HG03457 (cell line): ENCODE measurements around the gene RTKN.
"Not testable (repeated sequence)": the region's sequence is repeated elsewhere in the genome, so short reads cannot be mapped to it uniquely, and the experiment has no call there.

ENCODE experiments used
- ATAC-seq: cut with Tn5 transposase; IDR thresholded peaks from one replicate; pipeline ENCODE4 v1.9.1; 2021; ENCODE audit warnings: moderate number of reproducible peaks; ENCODE audit not compliant: unreplicated experiment

Gene RTKN, protein sequence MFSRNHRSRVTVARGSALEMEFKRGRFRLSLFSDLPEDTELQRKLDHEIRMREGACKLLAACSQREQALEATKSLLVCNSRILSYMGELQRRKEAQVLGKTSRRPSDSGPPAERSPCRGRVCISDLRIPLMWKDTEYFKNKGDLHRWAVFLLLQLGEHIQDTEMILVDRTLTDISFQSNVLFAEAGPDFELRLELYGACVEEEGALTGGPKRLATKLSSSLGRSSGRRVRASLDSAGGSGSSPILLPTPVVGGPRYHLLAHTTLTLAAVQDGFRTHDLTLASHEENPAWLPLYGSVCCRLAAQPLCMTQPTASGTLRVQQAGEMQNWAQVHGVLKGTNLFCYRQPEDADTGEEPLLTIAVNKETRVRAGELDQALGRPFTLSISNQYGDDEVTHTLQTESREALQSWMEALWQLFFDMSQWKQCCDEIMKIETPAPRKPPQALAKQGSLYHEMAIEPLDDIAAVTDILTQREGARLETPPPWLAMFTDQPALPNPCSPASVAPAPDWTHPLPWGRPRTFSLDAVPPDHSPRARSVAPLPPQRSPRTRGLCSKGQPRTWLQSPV

DNA sequence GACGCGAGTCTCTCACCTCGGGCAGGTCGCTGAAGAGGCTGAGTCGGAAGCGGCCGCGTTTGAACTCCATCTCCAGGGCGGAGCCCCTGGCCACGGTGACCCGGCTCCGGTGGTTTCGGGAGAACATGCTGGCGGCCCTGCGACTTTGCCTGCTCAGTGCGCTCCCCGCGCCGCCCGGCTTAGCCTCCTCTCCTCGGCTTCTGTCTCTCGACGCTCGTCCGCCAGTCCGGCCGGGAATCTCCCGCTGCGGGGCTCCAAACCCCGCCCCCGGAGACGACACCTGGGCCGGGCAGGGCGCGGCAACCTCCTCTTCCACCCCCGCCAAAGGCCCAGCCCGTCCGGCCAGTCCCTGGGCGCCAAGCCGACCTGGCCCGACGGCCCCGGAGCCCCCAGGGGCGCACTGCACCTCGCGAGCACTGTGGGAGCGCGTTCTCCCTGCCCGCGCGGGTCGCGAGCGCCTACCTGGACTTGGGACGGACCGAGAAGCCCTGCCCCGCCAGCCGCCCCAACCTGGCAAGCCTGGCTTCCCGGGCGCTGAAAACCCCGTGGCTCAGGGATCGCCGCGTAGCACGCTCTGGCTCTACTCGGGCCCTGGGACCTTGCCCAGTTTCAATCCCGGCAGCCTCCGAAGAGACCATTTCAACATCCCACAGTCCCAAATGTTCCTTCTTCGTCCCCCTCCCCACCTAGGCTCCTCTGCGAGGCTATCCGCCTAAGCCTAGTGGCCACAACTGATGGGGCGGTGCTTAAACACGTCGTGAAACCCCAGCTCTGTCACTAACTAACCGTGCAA is at the start of gene RTKN:
Gene RTKN, minus strand, starts transcription at position 248 of the 793 bp plus-strand sequence. Its CDS starts 121 bp downstream, at position 127.
- ATAC-seq: no peak

DNA sequence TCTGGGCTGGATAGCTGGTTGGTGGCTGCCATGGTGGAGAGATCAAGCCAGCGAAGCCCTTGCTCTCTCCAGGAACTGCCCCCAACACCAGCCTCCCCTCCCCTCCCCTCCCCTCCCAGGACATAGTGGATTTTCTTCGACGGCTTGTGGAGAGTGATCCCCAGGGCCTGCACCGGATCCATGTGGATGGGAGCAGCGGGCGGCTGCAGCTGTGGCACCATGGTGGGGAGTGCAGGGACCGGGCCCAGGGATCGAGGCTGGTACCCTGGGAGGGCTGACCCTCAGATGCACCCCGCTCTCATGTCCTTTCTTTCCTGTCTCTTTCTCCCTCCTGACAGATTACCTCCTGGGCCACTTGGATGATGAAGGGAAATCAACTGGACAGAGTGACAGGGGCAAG is 48.2 kb upstream of the RTKN start:
- no peak for ATAC-seq

DNA sequence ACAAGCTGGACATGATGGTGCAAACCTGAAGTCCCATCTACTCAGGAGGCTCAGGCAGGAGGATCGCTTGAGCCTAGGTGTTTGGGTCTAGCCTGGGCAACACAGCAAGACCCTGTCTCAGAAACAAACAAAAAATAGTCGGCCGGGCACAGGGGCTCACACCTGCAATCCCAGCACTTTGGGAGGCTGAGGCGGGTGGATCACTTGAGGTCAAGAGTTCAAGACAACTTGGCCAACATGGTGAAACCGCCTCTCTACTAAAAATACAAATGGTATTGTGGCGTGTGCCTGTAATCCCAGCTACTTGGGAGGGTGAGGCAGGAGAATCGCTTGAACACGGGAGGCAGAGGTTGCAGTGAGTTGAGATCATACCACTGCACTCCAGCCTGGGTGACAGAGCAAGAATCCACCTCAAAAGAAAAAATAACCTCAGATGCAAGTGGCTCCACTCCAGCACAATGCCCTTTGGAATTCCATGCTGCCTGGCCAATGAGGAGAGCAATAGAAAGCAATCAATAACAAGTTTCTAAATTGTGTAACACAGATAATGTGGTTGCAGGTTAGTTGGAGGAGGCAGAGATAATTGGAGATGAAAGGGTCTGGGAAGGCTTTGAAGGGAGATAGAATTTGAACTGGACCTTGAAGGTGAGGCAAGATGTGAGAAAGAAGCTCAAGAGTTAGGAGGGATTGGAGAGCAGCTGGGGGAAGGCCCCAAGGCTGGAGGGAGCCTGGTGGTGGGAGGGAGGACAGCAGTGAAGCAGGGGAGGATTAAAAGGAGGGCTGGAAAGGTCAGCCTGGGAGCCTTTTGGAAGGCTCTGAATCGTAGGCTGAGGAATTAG is 47.1 kb upstream of the RTKN start:
- no peak for ATAC-seq

DNA sequence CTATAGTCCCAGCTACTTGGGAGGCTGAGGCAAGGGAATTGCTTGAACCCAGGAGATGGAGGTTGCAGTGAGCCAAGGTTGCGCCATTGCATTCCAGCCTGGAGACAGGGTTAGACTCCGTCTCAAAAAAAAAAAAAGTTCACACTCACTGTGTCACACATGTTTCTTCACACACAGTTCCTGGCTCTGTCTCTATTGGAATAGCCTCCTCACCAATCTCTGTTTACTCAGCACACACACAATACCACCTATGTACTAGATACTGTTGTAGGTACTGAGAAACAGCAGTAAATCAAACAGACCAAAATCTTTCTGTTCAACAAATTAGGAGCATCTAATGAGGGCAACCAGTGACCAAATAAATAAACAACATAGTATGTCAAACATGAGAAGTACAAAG is 44.4 kb upstream of the RTKN start:
- ATAC-seq: no peak

DNA sequence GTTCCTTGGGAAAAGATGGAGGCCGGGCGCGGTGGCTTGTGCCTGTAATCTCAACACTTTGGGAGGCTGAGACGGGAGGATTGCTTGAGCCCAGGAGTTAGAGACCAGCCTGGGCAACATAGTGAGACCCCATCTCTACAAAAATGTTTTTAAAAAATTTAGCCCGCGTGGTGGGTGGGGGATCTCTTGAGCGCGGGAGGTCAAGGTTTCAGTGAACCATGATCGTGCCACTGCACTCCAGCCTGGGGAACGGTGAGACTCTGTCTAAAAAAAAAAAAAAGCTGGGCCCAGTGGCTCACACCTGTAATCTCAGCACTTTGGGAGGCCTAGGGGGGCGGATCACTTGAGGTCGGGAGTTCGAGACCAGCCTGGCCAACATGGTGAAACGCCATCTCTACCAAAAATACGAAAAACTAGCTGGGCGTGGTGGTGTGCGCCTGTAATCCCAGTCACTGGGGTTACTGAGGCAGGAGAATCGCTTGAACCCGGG is 42.0 kb upstream of the RTKN start:
- ATAC-seq: not testable (repeated sequence)

DNA sequence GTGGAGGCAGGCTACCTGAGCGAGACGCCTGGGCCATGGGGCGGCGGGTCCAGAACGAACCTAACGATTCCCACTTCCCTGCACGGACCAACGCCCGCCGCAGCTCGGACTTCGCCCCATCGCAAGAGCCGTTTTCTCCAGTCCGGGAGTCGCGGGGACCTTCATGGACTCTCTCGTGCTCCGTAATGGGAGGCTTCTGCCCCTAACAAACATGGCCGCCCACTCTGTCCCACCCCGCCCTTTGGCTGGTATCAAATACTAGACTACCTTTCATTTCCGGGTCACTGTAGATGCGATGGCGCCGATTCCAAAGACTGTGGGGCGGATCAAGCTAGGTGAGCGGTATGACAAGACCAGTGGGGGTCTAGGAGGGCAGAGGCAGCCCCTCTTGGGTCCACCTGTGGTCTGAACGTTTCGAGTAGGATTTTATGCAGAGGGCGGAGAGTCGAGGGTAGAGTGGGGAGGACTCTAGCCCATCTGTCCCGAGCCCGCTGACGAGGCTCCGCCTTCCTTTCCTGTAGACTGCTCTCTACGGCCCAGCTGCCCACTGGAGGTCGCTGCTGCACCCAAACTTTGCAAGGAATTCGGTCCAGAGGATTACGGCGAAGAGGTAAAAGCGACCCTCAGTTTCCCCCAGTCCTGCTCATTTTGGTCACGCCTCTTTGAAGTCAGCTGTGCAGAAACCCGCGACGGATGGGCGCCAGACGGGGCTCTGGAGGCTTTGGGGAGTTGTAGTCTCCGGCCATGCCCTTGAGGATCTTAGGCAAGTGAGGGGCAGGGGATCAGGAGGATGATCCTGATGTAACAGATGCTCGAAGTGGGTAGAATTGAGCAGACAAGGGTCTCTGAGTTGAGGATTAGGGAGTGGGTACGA is 41.3 kb upstream of the RTKN start, which contains the start of the genes CCDC142 and TTC31:
Gene CCDC142, minus strand, starts transcription at position 198 of the 874 bp plus-strand sequence. Its CDS starts 161 bp downstream, at position 37.
Gene TTC31, plus strand, starts transcription at position 281 of the 874 bp plus-strand sequence. Its CDS starts 15 bp downstream, at position 296.
- peak; percentile 61 for ATAC-seq

DNA sequence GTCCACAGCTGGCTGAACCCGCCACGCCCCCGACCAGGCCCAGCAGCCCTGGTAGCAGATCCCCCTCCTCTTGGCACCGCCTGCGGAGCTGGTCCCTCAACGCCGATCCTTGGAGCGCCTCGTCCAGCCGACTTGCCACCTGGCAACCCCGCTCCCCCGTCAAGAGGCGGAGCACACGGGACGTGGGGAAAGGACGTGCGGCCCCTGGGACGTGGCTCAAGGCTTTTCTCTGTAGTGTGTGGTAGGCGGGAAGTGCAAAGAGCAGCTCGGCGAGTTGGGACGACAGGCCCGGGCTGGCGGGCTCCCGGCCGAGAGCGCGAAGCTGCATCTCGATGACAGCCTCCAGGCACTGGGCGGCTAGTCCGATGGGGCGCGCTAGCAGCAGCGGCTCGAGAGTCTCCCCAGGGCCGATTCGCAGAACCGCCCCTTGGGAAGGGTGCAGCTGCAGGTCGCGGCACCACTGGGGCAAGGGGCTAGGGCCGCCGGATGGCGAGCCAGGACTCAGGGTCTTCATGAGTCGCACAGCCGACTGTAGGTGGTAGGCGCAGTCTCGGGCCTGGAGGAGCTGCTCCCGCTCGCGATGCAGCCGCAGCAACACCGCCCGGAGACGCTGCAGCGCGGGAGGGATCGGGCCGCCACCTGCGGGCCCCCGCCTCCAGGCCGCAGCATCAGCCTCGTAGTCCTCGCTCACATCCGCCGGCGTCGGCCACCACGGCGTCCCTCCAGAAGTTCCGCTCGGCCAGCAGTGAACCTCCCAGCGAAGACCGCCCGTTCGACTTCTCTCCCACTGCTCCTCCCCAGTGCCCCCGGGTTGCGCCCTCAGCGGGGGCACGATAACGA is 40.4 kb upstream of the RTKN start:
- peak; percentile 38 for ATAC-seq

DNA sequence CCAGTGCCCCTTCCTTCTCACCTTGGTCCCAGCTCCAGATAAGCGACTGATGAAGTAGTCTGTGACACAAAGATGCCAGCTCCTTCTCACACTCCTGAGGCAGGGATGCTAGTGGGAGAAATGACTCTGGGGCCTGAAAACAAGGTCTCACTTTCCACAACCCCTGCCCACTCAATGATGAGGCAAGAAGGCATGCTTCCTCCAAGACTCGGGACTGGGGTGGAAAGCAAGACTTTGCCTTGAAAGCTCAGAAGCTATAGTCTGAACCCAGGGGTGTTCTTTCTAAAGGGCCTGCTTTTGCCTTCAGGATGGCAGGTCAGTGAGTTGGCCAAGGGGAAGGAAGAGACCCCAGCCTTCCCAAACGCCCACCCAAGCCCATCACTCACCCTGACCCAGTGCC is 39.7 kb upstream of the RTKN start:
- ATAC-seq: no peak

DNA sequence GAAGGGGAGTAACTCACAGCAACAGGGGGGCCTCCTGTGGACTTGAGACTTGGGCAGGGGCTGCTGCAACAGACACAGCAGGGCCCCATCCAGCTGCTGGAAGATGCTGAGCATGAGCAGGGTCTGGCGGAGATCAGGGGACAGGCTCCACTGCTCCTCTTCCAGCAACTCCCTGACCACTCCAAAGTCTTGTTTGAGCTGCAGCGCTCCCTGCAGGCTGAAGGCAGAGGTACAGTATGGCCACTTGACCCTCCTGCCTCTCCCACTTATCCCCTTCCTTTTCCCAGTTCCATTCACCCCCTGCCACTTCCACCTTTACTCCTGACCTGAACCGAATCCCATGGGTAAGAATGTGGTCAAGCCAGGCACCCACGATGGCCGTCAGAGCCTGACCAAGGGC is 33.2 kb upstream of the RTKN start:
- no peak for ATAC-seq

DNA sequence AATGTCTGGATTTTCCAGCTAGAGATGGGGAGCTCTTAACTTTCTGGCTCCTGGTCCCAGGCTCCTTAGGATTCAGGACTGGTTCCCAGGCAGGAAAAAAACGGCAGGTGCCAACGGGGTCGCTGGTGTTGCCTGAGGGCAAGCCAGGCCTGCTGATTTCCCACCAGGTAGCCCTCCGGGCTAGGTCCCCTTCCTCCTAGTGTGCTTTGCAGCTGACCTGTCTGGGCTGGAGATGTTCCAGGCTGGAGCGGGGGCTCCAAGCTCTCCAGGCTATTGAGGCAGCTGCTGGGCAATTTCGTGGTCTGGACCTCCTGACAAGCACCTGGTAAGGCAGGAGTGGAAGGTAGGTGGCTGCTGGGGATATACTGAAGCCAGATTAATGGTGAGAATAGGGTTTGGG is 32.7 kb upstream of the RTKN start:
- ATAC-seq: no peak

DNA sequence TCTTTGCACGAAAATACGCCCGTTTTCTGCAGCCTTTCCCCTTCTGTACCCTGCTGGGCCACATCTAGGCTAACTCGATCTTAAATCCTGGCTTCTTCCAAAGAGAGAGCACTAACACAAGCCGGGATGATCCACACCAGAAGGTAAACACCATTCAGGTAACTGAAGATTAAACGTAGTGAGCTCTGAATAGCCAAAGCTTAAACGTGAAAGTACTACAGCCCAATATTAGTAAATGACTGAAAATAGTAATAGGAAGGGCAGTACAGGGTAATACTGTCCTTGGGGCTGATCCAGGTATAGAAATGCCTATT is 31.2 kb upstream of the RTKN start:
- ATAC-seq: no peak

DNA sequence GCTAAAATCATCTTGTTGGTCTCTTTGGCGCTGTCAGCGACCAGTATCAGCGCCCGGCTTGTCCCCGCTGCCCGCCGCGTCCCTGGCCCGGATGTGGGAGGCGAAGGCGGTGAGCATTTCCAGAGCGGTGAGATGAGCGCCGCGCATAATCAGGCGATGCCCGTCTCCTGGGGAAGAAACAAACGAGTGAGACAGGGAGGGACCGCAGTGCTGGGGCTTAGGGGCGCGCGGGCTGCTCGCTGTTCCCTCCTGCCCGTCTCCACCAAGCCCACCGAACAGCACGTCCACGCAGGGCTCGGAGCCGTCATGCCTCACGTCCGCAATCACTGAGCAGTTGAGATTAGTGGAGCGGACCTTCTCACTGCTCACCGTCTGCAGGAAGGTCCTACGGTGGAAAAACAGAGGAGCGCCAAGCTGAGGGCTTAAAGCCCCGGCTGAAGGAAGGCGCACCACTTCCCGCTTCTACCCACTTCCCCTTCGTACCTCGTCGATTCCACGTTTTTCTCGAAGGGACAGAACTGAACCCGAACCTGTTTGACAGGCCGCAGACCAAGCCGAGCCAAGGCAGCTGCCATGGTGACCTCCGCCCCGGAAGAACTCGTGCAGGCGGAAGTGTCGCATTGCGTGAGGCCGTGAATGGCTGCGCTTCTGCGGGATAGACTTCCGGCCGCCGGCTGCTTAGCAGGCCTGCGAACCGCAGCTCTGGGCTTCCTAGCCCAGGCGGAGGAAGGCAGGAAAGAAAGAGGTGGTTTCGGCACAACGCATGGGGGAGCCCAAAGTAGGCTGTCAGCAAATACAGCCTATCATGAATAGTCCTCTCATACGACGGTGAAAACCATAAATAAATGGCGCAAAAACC is 30.6 kb upstream of the RTKN start, which contains the start of gene MRPL53:
Gene MRPL53, minus strand, starts transcription at position 595 of the 859 bp plus-strand sequence. Its CDS starts 20 bp downstream, at position 575.
- ATAC-seq: peak; percentile 68

DNA sequence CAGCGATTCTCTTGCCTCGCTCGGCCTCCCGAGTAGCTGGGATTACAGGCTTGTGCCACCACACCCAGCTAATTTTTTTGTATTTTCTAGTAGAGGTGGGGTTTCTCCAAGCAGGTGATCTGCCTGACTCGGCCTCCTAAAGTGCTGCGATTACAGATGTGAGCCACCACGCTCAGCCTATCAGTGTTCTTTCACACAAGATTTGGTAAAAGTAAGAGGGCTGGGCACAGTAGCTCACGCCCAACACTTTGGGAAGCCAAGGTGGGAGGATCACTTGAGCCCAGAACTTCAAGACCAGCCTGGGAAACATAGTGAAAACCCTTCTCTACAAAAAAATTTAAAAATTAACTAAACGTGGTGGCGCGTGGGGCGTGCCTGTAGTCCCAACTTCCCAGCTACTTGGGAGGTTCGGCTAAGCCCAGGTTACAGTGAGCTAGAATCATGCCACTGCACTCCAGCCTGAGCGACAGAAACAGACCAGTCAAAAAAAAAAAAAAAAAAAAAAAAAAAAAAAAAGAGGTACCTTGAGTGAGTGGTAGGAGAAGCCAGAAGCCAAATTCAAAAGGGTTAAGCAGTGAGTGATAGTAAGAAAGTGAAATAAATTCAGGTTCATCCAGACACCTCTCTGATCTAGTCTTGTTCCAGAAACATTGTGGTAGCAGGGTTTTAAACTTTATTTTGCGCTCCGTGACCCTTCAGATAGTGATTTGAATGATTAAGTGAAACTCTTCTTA is 29.8 kb upstream of the RTKN start:
- ATAC-seq: no peak

DNA sequence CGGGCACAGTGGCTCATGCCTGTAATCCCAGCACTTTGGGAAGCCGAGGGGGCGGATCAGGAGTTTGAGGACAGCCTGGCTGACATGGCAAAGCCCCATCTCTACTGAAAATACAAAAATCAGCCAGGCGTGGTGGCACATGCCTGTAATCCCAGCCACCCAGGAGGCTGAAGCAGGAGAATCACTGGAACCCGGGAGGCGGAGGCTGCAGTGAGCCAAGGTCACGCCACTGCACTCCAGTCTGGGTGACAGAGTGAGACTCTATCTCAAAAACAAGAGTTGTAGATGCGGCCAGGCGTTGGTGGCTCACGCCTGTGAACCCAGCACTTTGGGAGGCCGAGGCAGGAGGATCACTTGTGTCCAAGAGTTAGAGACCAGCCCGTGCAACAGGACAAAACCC is 29.0 kb upstream of the RTKN start:
- not testable (repeated sequence) for ATAC-seq

DNA sequence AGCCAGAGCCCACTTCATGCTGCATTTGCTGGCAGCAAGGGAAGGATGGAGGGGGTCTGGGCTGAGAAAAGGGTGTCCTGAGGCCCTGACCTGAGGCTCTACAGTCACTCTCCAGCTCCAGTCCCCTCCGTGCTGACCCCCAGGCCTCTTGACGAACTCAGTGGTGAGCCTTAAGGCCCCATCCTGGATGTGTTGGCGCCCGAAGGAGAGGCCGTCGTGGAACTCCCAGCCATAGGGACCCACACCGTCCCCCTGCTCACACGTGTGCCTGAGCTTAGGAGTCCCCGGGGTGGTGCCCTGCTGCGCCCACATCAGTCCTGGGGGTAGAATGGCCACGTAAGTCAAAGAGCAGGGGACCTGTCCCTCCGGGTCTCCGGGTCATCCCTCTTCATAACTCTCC is 22.7 kb upstream of the RTKN start:
- no peak for ATAC-seq

DNA sequence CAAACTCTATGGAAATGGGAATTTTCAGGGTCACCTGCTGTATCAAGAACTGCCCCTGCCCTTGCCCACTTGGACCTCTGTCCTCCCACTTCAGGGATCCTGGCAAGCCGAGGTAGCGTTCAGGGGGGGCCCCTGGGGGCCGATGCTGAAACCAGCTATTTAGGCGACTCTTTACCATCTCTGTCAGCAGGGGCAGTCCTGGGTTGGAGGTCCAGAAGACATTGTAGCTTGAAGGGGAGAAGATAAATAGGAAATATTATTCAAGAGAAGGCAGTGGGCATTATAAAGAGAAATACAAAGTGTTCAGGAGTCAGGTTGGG is 21.0 kb upstream of the RTKN start:
- no peak for ATAC-seq
